Epithelial cell of esophagus (primary cell): ENCODE measurements around the gene AADAT.

Source experiments
- DNase-seq: peaks from one replicate; pipeline ENCODE4 v3.0.0; 2010; ENCODE audit warnings: low read depth
- H3K4me3 ChIP-seq: 2 replicates; pipeline ENCODE4 v1.5.1; 2011; ENCODE audit warnings: mild to moderate bottlenecking, low read length, control low read depth
- CTCF ChIP-seq: IDR thresholded peaks from 2 replicates; pipeline ENCODE4 v1.5.1; 2011; ENCODE audit warnings: low read depth, mild to moderate bottlenecking, low read length, control low read depth, inconsistent platforms; ENCODE audit not compliant: insufficient read depth; ENCODE audit errors: missing control alignments

Gene AADAT

GRCh38 chr4:170091069-170091696, 1.4 kb upstream of the AADAT start:
- no peak for TF ChIP-seq CTCF
- no peak overlapping the region for H3K4me3 ChIP-seq

GRCh38 chr4:170090352-170091052, 746 bp upstream of the AADAT start:
- TF ChIP-seq CTCF = no peak
- DNase-seq = no peak
- peak overlapping the region; percentile 55 for H3K4me3 ChIP-seq

More at GRCh38 chr4:170091069-170091696, 1.4 kb upstream of the AADAT start:
- DNase-seq = no peak

GRCh38 chr4:170089274-170089667, 485 bp downstream of the AADAT start:
- DNase-seq = peak; percentile 32
- no peak for TF ChIP-seq CTCF
- H3K4me3 ChIP-seq = peak overlapping the region; percentile 55

- no peak for TF ChIP-seq CTCF
- H3K4me3 ChIP-seq = no peak overlapping the region
- no peak for DNase-seq
These were observed 1.0 kb downstream of the AADAT start for GRCh38 chr4:170088716-170089115.

DNA sequence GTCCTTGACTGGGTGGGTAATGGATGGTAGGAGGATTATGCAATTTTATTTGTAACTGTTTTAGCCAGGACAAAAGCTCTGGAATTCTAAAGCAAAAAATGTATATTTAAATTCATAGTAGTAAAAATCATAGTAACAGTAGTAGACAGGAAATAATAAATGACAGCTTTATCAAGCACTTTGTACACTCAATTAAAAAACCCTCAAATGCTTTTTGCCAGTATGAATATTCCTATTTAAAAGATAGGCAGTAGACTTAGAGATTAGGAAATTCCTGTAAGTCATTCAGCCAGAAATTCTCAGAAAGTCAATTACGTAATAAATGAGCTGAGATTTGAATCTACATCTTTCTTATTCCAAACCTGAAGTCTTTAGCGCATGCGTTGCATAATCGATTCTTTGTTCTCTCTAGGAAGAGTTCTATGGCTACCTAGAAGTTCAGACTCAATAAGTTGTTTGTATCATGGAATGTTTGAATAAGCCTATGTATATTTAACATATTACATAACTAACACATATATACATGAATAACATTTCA, 2.5 kb downstream of the AADAT start:
- TF ChIP-seq CTCF = no peak
- peak; percentile 47 for DNase-seq
- H3K4me3 ChIP-seq = no peak overlapping the region

DNA sequence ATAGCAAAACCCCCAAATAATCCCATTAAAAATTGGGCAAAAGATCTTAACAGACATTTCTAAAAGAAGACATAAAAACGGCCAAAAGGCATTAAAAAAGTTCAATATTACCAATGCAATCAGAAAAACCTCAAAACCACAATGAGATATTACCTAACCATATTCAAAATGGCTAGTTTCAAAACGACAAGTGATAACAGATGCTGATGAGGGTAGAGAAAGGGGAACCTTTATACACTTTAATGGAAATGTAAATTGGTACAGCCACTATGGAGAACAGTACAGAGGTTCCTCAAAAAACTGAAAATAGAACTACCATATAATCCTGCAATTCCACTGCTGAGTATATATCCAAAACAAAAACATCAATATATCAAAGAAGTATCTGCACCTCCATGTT, 6.2 kb downstream of the AADAT start:
- no peak for DNase-seq
- no peak overlapping the region for H3K4me3 ChIP-seq
- no peak for TF ChIP-seq CTCF

- no peak for TF ChIP-seq CTCF
- H3K4me3 ChIP-seq = no peak overlapping the region
- no peak for DNase-seq
These were observed 9.3 kb downstream of the AADAT start for GRCh38 chr4:170080496-170080895.
